ENCODE measurements around the gene MYO5A.
"Not testable (repeated sequence)": the region's sequence is repeated elsewhere in the genome, so short reads cannot be mapped to it uniquely, and the experiment has no call there.

MYO5A gene

GRCh38 chr15:52288051-52288942 is 240.4 kb downstream of the MYO5A start:
- no peak for DNase-seq (ENCODE audit: low spot score)

- DNase-seq (ENCODE audit: low spot score) = no peak
Measured at GRCh38 chr15:52287114-52287513, 241.6 kb downstream of the MYO5A start.

GRCh38 chr15:52285941-52286340 is 242.7 kb downstream of the MYO5A start:
- not testable (repeated sequence) for DNase-seq (ENCODE audit: low spot score)

GRCh38 chr15:52284164-52284563 is 244.5 kb downstream of the MYO5A start:
- DNase-seq (ENCODE audit: low spot score) = peak; percentile 27

- DNase-seq (ENCODE audit: low spot score) = no peak
Measured at GRCh38 chr15:52283281-52283680, 245.4 kb downstream of the MYO5A start.

- no peak for DNase-seq (ENCODE audit: low spot score)
Measured at GRCh38 chr15:52282418-52282817, 246.3 kb downstream of the MYO5A start.

GRCh38 chr15:52281085-52282035 is 247.3 kb downstream of the MYO5A start:
- DNase-seq (ENCODE audit: low spot score) = no peak

GRCh38 chr15:52280326-52281084 is 248.2 kb downstream of the MYO5A start:
- no peak for DNase-seq (ENCODE audit: low spot score)

GRCh38 chr15:52278636-52279367 is 249.9 kb downstream of the MYO5A start:
- DNase-seq (ENCODE audit: low spot score) = no peak

- no peak for DNase-seq (ENCODE audit: low spot score)
Measured at GRCh38 chr15:52278135-52278534, 250.5 kb downstream of the MYO5A start.

GRCh38 chr15:52277575-52277974 is 251.1 kb downstream of the MYO5A start:
- no peak for DNase-seq (ENCODE audit: low spot score)

- no peak for DNase-seq (ENCODE audit: low spot score)
Measured at GRCh38 chr15:52276256-52276770, 252.4 kb downstream of the MYO5A start.

GRCh38 chr15:52263563-52264282 is 265.0 kb downstream of the MYO5A start:
- no peak for DNase-seq (ENCODE audit: low spot score)

- DNase-seq (ENCODE audit: low spot score) = no peak
Measured at GRCh38 chr15:52262364-52262763, 266.3 kb downstream of the MYO5A start.

GRCh38 chr15:52261498-52262242 is 267.0 kb downstream of the MYO5A start:
- peak; percentile 94 for DNase-seq (ENCODE audit: low spot score)

GRCh38 chr15:52261026-52261425 is 267.7 kb downstream of the MYO5A start:
- DNase-seq (ENCODE audit: low spot score) = no peak

GRCh38 chr15:52259503-52259902 is 269.2 kb downstream of the MYO5A start:
- DNase-seq (ENCODE audit: low spot score) = no peak

GRCh38 chr15:52258461-52258860 is 270.2 kb downstream of the MYO5A start:
- DNase-seq (ENCODE audit: low spot score) = no peak

- no peak for DNase-seq (ENCODE audit: low spot score)
Measured at GRCh38 chr15:52257734-52258062, 271.0 kb downstream of the MYO5A start.
